ENCODE data around the gene CXCR4. TPM values are rescaled to one million over a fixed set of nuclear protein-coding genes. Genes with fewer than 3 reads are reported as not detected.

CXCR4 gene
- total and polyA plus RNA-seq, 2 of the 4 experiments (the other 2 are of a cell fraction) = not detected

- H3K23ac ChIP-seq (ENCODE audit: low read depth, low read length) = no peak overlapping the region
- ChIA-PET CTCF (no interaction called here), POLR2A (ENCODE audit: unreplicated experiment) (no interaction called here)
- H3K4me3 ChIP-seq (ENCODE audit: insufficient read depth, low read depth, low read length) = no peak overlapping the region
- H3K27ac ChIP-seq (ENCODE audit: insufficient read depth, low read length) = no peak overlapping the region
- no peaks in the 10 kb centered on the region for H4K20me1 ChIP-seq (ENCODE audit: insufficient read depth, low read length)
- no peak overlapping the region for H2BK120ac ChIP-seq (ENCODE audit: low read depth, low read length)
- in situ Hi-C loops (cut with MboI; ENCODE audit: low sequenced_read_pairs) = no loop called here
- H3K4me2 ChIP-seq (ENCODE audit: low read depth, low read length) = no peak overlapping the region
- H3K4me1 ChIP-seq (ENCODE audit: control insufficient read depth, insufficient read depth, low read length) = no peaks in the 10 kb centered on the region
- H3K9ac ChIP-seq (ENCODE audit: low read depth, low read length) = no peak overlapping the region
- H4K91ac ChIP-seq (ENCODE audit: insufficient read depth, low read depth, low read length) = no peak overlapping the region
- H3K27me3 ChIP-seq (ENCODE audit: control insufficient read depth, insufficient read depth, low read length) = no peaks in the 10 kb centered on the region
- TF ChIP-seq MXI1 (IDR thresholded peaks at IDR 0.05; ENCODE audit: borderline replicate concordance, low read depth, low read length) = no peak
- no peak for TF ChIP-seq CEBPB (IDR thresholded peaks at IDR 0.05; ENCODE audit: low read depth, low read length)
- TF ChIP-seq RAD21 (IDR thresholded peaks at IDR 0.05; ENCODE audit: low read length) = no peak
- no peak for TF ChIP-seq NFE2L2 (IDR thresholded peaks at IDR 0.05; ENCODE audit: low read depth, low read length)
- TF ChIP-seq MAZ (IDR thresholded peaks at IDR 0.05; ENCODE audit: borderline replicate concordance, low read depth, low read length) = no peak
- TF ChIP-seq SMC3 (IDR thresholded peaks at IDR 0.05; ENCODE audit: low read depth, low read length) = no peak
- TF ChIP-seq RFX5 (IDR thresholded peaks at IDR 0.05; ENCODE audit: low read depth, low read length) = no peak
- TF ChIP-seq RCOR1 (IDR thresholded peaks at IDR 0.05; ENCODE audit: insufficient replicate concordance, low read length) = no peak
- H3K9me3 ChIP-seq (ENCODE audit: control insufficient read depth, insufficient read depth, low read length) = no peaks in the 10 kb centered on the region
- no peak overlapping the region for H3K56ac ChIP-seq (ENCODE audit: extremely low read depth, insufficient read depth, low read length)
- H2AFZ ChIP-seq (replicated peaks; ENCODE audit: low read length, poor library complexity) = no peak overlapping the region
- H2AK9ac ChIP-seq (replicated peaks; ENCODE audit: low read depth, low read length, poor library complexity) = no peak overlapping the region
- no peak overlapping the region for H2BK15ac ChIP-seq (ENCODE audit: low read depth, low read length)
- no peaks in the 10 kb centered on the region for H3K9me1 ChIP-seq (ENCODE audit: insufficient read depth, low read length)
- H3K18ac ChIP-seq (ENCODE audit: low read depth, low read length) = no peak overlapping the region
- H3K79me1 ChIP-seq (ENCODE audit: low read depth in 1 of 2, low read length in 2 of 2) = no peaks in the 10 kb centered on the region
- dilution Hi-C loops (cut with HindIII; ENCODE audit: low sequenced_read_pairs, unreplicated experiment) = no loop called here
- H4K8ac ChIP-seq (ENCODE audit: low read depth in 2 of 2, low read length in 2 of 2) = no peak overlapping the region
- H3K36me3 ChIP-seq (ENCODE audit: control insufficient read depth, insufficient read depth, low read length) = no peaks in the 10 kb centered on the region
- no peak overlapping the region for H2BK5ac ChIP-seq (ENCODE audit: low read depth, low read length, poor library complexity, severe bottlenecking)
- H2AK5ac ChIP-seq (ENCODE audit: low read depth, low read length) = no peak overlapping the region
- intact Hi-C loops (cut with micrococcal nuclease) = no loop called here
- no TSS peak for BruUV-seq (replicated peaks)
- no peak overlapping the region for H2BK20ac ChIP-seq (ENCODE audit: low read depth, low read length)
- H3K4ac ChIP-seq (ENCODE audit: low read depth, low read length) = no peak overlapping the region
- DNase-seq (no peak), ATAC-seq (ENCODE audit: low read depth) (no peak)
- WGBS, 2 experiments (ENCODE audit: extremely low coverage in 2 of 2, insufficient read length in 1 of 2) = no CpG with 5 or more reads among the region's 5 CpGs
- H4K5ac ChIP-seq (ENCODE audit: low read depth, low read length) = no peak overlapping the region
- H3K14ac ChIP-seq (replicated peaks; ENCODE audit: low read depth, low read length) = no peak overlapping the region
Observed at GRCh38 chr2:136164280-136164776, 46.4 kb upstream of the CXCR4 start.
